Mesenteric fat pad (tissue), 1 donor: ENCODE data around the gene IDH3A. TPM values are rescaled to one million over a fixed set of nuclear protein-coding genes. Genes with fewer than 3 reads are reported as not detected.

Source experiments
- DNase-seq: peaks from one replicate; pipeline ENCODE4 v3.0.0-alpha.2; 2020; ENCODE audit warnings: low spot score
- total RNA-seq: library from RNA; stranded (reverse); fragmentation: NEBNext Ultra II Directional; extraction: Animal tissue kit (Norgen Biotek cat#: 25700); gene quantifications from one replicate; pipeline ENCODE4 v1.2.1, GENCODE V29; 2021
- donor health status: DM: yes; HTN: yes; CAD: no.

IDH3A gene
- total RNA-seq, 1 donor from 2014 or later, result 105 TPM

DNA sequence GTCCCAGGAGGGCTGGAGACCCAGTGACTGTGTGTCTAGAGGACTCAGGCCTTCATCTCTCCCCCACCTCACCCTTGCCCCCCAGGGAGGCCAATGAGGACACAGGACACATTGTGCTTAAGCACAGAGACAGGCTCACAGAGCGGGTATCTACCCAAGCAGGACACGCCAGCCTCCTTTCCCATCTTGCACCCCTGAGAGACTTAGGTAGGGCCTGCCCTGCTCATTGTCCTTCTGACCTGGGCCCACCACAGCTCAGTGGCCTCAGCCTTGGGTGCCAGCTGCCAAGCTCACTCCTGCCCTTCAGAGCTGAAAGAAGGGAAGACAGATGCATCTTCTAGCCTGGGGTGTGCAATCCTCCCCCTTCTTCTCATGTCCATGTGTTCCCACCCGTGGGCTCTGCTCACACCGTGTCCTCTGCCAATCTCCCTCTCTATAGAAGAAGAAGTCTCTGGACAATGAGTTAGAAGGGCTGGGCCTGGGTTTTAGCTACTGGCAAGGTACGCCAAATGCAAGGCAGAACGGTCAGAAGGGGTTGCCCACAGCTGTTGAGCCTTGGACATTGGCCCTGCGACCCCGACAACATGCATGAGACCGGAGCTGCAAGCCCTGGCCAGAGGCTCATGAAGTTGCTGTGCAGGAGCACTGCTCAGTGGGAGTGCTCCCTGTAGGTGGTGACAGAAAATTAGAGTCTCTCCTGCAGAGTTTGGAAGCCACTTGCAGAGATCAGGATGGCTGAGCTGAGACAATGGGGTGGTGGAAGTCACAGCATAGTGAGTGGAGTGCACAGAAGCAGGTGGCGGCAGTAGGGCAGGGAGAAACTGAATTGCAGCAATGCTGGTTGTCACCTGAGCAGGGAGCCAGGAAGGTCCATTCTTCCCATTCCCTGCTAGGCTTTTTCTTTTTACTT is 52.4 kb downstream of the IDH3A start:
- DNase-seq, result no peak

DNA sequence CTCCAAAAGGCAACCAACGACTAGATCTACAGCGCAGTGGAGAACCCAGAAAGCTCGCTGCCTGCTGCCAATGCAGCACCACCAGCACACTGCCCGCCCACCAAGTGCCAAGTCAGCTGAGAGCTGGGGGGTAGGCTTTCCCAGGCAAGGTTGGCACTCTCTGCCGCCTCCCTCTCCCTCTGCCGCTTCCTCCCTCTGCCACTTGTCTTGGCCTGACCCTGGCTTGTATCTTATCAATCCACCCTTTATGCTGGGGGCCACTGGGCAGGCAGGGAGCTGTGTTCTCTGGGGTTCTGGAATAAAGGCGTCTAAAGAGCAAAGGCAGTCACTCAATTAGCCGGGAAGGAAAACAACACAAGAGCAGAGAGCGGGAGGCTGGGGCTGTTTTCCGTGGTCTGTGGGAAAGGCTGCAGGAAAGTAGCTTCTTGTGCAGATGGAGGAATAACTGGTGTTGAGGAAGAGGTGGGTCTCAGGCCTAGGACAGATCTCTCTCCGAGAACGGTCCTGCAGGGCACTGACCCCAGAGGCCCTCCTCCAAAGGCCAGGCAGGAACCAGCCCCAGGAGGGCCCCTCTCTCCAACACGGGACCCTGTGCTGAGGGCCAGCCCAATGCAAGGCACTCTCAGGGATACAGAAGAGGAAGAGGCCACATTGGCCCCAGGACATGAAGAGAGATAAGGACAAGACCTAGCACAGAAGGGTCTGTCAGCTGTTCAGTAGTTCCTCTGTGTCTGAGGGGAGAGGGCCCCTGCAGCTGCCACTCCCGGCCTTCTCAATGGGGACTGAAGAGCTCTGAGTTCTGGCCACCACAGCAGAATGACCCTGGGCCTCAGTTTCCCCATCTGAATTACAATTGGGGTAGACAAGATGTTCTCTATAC is 54.4 kb downstream of the IDH3A start:
- DNase-seq, result no peak

DNA sequence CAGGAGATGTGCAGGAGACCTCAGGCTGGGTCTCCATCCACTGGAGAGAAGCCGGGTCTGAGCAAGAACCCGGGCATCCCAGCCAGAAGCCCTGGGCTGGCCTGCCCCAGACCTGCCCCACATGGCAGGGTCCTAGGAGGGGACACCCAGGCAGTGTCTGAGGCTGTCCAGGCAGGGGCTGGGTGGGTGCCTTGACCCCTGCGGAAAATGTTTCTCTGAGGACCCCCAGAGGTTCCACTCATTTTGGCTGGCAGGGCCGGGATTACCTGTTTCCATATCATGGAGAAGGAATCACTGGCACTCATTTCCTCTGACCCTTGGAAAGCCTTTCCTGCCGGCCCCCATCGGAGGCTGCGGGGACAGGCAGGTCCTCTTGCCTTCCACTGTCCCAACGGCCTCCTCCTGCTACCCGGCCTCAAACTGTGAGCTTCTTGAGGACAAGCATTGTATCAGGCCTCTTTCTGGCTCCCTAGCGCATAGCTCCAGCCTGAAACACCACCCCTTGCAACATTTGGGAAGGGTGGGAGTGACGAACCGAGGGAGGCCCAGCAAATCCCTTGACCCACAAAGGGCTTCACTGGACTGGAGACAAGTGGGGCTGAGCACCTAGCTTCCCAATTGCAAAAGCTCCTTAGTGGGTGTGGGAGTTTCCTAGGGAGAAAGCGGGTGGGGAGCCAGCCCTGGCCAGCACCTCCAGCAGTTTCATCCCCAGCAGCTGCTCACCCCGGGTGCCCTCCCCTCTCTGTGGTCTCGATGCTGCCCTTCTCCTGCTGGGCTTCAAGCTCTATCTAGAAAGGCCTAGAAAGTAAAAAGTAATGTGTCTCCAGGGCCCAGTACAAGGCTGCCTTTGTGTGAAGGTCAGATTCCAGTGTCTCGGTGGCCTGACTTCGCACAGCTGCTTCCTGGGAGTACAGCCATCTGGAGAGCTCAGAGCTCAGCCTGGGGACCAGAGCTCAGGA is 55.5 kb downstream of the IDH3A start:
- DNase-seq, result no peak

DNA sequence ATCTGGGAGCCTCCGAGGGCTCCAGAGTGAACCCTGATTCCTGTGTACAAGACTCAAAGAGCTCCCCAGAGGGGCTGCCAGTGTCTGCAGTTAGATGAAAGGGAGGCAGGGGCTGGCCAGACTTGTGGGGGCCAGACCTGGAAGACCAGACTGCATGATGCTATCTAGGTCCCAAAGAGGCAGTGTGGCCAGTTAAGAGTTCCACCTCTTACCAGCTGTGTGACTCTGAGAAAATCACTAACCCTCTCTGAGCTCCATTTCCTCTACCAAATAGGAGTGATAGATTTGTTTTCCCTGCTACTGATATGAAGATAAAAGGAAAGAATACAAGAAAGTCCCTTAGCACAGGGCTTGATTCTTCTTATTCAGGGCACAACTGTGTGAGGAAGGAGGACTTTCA is 56.2 kb downstream of the IDH3A start:
- no peak for DNase-seq

DNA sequence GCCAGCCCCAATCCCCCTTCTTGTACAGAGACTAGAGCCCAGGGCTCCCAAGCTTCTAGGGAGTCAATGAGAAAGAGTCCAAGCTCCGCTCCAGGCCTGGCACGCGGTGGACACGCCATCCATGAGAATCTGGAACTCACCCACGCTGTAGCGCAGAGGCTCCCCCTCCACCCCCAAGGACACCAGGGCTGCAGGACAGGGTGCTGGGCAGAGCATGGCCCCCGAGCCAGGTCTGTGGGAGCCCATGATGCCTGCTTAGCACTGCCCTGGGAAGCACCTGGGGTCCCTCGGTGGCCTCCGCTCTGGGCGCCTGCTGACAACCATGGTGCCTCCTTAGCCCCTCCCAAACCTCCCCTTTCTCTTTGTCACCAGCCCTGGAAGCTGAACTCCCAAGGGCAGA is 56.7 kb downstream of the IDH3A start:
- DNase-seq, result no peak

DNA sequence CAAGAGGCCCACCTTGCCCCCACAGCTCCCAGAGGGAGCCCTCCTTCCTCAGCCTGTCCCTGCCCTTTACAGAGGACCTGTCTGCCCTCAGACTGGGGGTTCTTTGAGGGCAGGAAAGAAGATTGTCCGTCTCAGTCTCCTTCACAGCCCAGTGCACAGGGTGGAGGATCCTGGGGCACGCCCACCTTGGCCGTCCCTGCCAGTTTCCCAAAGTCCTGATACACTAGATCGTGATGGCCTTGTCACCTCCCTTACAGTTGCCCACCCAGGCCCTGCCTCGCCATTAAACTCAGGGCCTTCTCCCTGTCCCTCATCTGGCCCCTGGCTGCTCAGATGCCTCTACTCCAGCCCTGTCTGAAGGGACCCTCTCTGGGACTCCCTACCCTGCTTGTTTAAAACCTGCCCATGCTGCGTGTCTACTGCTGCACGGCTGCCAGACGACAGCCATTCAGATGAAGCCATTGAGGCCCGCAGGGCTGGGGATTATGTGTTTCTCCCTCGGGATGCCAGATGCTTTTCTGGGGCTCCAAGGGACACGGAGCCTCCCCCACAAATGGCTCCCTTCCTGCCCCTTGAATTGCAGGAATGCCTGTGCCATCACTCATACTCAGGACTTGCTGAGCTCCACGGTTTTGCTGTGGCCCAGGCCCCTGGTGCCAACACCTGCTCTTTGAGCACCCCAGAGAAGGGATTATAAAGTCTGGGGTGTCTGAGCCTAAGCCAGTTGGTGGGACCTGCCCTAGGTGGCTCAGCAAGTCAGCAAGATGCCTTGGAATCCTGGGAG is 57.4 kb downstream of the IDH3A start:
- DNase-seq, result peak; percentile 30

DNA sequence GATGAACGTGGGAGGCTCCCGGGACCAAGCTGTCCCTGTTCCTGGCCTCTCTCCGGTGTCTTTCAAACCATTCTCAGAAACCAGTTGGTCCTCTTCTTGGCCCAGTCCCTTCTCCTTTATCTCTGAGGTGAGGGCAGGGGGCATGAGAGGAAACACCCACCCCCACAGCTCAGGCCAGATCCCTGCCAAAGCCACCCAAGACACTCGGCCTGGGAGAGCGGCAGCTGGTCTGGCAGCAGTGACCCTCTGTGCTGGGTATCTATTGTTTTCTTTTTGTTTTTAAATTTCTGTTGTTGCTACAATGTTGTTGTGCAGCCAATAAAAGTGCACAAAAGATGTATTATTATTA is 57.9 kb downstream of the IDH3A start:
- no peak for DNase-seq

DNA sequence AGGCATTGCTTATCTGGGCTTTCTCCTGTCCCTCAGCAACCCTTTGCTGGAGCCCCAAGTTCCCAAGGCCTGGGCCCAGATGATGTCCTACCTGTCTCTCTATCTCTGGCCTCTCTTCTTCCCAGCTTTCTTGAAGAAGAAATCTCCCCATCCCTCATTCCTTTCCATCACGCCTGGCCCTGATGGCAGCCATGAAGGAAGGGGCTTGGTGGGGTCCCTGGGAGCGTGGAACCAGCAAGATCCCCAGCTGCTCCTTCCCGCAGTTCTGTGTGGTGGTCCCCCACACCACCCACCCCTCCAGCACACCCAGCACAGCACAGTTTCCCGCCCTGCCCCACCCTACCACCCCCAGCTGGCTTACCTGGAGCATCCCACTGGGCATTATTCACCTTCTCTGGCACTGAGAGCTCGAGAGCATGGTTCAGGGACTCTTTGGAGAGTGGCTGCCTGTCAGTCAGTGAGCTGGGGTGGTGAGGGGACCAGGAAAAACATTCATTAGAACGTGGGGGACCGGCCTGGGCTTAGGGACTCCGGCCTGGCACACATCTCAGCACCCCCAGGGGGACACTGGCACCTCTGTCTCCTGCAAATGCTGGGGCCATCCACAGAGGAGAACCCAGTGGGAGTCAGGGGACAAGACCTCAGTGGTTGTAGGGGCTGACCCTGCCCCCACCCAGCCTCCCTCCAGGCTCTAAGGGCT is 58.6 kb downstream of the IDH3A start:
- DNase-seq, result no peak

DNA sequence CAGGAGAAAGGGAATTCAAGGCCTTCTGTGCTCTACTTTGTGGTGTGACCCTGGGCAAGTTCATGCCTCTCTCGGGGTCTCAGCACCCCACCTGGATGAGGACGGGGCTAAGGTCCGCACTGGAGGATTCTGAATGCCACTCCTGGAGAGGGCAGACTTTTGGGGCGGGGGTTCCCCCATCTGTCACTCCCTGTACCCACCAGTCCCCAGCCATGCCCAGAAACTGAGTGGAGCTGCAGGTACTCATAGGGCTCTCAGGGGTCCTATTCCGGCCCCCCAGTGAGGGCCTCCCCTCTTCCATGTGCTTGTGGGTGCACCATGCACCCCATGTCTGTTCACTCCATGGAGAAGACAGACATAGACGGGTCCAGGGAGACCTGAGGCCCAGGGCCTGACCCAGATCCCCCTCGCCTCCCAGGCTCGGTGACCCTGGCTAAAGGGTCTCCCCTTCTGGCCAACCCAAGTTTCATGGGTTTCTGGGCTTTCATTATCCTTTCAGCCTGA is 59.2 kb downstream of the IDH3A start:
- DNase-seq, result peak; percentile 85

DNA sequence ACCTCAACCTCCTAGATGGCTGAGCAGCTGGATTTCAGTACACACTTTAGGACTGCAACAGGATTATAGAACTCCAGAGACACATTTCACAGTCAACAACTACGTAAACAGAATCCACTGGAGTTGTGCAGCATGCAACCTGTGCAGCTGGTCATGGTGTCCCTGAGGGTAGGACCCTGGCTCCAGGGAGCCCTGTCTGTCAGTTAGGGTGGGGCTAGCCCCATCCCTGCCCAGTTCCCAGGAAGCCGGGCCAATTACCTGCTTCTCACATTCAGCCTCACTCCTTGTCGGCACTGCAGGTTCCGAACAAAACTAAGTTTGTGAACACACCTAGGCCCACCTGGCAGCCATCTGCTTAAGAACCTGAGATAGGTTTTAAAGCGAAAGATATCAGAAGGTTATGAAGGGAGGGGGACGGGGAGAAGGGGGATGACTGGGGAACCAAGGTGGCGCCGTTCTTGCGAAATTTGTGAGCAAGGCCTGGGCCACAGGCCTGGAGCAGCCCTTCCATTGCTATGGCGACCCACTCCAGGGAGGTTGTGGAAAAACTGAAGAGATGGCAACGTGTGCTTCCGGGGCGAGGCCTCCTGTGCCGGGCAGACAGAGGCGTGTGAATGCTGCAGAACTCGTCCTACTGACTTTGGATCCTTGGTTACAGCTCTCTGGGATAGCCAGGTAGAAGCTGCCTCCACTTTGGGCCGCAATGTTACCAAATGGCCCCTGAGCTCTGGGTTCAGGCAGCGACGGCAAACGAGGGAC is 59.9 kb downstream of the IDH3A start:
- peak; percentile 51 for DNase-seq

DNA sequence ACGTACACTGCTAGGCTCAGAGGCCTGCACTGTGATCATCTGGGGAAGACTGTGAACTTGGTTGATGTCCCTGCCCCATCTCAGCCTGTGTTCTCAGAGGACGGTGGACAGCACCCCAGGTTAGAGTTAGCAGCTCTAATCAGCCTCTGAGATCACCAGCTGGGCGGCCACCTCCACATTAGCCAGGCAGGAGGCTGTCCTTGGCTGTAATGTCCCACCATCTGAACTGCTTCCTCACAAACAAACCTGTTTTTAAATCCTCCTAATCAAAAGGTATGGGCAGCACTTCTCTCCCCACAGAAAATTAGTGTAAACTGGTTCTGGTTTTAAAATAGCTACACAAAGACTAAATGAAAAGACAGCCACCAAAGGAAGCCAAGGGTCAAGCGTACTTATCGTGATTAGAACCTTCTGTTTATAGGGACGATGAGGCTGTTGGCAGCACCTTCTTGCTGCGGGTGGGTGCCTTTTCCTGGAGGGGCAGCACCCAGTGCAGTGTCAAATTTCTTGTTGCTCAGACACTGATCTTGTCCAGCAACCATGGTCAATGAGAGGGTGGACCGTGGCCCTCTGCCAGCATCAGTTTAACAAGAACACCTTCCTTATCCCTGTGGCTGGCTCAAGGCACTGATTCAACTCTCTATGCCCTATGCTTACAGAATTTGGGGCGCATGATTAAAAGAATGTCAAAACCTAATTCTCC is 60.6 kb downstream of the IDH3A start:
- DNase-seq, result peak; percentile 47

DNA sequence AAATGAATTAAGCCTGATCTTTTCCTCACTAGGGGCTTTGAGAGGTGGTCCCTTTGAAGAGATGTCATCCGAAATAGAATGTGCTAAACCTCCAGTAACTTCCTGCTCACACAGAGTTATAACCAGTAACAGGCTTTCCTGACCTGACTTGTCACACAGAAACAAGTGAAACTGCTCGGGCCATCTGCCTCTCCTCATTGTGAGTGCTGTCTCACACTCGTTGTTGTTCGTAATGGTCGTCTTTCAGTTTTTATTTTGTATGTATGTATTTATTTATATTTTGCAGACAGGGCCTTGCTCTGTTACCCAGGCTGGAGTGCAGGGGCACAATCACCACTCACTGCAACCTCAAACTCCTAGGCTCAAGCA is 61.2 kb downstream of the IDH3A start:
- peak; percentile 22 for DNase-seq

DNA sequence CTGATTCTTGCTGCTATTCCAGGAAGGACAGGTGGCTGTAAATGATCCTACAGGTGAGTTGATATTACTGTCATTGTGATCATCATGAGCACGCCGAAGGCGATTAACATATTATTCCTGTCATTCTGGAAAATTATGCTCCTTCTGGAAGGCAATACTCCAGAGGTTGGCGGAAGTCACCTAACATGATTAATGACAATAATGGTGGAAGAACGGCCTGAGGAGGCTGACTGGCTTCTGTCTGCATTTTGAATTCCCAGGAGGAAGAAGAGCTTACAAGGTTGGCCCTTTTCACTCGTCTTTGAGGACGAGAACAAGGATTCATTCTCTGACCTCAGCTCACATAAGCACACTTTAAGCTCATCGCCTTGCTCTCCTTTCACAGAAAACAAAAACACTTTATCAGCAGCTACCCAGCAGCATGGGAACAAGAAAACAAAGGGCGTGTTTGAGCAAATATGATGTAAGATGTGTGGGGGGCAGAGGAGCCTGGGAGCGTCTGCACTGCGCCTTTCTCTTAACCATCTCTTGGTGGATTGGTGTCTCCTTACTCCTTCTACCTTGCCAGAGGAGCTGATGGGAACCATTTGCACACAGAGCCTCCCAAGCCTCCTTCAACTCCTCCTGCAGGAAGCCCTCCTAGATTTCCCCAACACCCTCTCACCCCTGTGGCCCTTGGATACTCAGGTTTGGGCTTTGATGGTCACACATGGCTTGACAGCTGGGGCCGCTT is 62.2 kb downstream of the IDH3A start:
- peak; percentile 14 for DNase-seq

DNA sequence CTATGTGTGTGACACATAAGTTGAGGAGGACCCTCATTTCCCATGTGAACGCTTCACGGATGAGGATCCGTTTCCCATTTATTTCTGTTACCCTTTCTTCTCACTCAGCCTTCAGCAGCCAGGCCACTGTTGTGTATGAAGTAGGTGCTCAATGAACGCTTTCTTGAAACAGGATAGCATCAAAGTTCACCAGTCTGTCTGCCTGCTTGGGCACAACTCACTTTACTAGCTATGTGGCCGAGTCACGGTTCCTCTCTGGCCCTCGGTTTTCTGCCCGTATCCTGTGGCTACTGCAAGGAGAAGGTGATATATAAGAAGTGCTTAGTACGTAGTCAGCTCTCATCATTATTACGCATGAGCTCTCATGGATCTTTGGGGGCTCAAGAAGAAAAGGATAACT is 62.8 kb downstream of the IDH3A start:
- peak; percentile 60 for DNase-seq

DNA sequence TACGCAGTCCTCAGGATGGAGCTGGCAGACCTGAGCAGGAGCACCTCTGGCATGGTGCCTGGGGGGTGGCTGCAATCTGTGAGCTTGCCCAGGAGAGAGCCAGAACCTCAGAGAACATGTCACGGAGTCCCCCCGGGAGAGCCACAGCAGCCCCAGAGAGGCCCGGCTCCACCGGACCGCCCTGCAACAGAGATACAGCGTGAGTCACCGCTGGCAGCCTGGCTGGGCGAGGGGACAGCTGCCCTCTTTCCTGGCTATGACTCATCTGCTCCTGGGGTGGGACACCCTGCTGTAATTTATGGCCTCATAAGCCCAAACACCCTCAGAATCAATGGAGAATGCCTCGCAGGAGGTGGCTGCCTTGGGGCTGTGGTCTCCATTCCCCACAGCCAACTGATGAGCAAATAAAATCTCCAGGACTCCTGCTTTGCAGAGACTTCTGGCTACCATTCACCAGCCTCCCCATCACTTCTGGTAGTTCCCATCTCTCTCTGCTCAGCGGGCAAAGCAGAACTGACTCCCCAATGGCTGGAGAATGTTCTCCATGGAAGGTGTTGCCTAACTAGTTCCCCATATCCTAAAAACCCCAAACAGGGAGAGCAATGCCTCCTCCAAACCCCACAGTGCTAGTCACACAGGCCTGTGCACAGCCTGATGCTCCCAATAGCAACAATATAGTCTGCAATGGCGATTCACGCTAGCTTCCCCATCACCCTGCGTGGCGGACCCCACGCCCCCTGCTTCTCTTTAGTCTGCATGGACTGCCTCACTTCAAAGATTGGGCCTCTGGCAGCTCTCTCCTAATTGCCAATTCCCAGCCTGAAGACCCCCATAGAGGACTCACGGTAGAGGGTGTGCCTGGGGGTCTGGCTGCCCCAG is 63.6 kb downstream of the IDH3A start:
- DNase-seq, result peak; percentile 90

DNA sequence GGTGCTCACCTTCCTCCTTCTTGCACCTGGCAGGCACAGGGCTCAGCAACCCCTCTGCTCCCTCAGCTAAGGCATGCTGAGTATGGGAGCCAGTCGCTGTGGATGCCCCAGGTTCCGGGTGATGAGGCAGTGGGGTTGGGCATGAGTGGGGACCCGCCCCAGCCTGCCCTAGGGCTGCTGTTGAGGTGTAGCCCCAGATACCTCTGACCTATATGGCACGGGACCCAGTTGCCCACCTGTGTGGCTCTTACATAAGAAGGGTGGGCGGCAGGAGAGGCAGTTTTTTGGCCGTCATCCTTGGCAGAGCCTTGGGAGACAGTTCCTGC is 64.2 kb downstream of the IDH3A start:
- DNase-seq, result no peak

DNA sequence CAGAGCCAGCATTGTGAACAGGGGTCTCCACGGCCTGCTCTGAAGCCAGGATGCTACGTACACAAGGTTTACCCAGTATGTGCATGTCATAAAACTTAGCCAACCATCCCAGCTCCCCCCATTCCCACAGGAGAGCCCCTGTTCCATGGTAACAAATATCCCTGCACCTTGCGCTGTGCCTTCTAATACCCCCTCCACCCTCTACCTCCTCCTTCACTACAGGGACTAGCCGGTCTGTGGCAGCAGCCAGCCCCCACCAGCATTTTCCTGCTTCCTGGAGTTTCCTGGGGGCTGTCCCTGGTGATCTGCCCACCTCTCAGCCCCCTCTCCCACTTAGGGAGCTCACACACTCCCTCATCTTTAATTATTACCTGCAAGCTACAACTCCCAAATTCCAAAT is 64.8 kb downstream of the IDH3A start:
- peak; percentile 55 for DNase-seq
